GM12892 (cell line): Measurements from ENCODE around the gene HIP1R.

Source experiments
- POLR2A ChIP-seq: IDR thresholded peaks from 2 replicates; pipeline ENCODE4 v1.6.1; 2011; ENCODE audit warnings: low read depth, low read length, control low read depth
- POLR2AphosphoS5 ChIP-seq: IDR thresholded peaks from 2 replicates; pipeline ENCODE4 v1.6.1; 2011; ENCODE audit warnings: low read depth, low read length, control low read depth
- TAF1 ChIP-seq: IDR thresholded peaks from 2 replicates; pipeline ENCODE4 v1.6.1; 2011; ENCODE audit warnings: low read depth, mild to moderate bottlenecking, control low read depth, low read length, borderline replicate concordance

DNA sequence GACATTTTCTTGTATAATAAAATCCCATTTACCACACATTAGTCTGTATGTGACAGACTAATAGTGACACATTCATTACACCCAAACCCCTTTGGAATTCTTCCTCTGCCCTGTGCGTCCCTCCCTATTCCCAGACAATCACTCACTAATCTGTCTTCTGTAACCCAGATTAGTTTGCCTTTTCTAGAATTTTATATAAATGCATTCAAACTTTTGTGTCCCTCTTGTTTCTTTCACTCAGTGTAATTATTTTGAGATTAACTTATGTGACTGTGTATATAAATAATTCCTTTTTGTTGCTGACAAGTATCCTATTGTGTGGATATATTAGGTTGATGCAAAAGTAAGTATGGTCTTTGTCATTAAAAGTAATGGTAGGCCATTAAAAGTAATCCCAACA, 27.6 kb upstream of the HIP1R start:
- TF ChIP-seq POLR2A (no peak), POLR2AphosphoS5 (no peak), TAF1 (no peak)
